IMR-90 (cell line): ENCODE data around the gene MYBPC3.

Experiments
- BHLHE40 ChIP-seq: fragments of 150-350 bp; IDR thresholded peaks from 2 replicates; pipeline ENCODE4 v1.6.1; 2016; ENCODE audit warnings: mild to moderate bottlenecking, low read depth, low read length
- CEBPB ChIP-seq: IDR thresholded peaks from 2 replicates; pipeline ENCODE4 v1.6.1; 2012; ENCODE audit warnings: low read depth, low read length, improper control_type of control experiment
- CTCF ChIP-seq: conservative IDR thresholded peaks from 2 replicates; pipeline ENCODE4 v1.5.1; 2012; ENCODE audit warnings: mild to moderate bottlenecking, low read depth, low read length, improper control_type of control experiment
- POLR2A ChIP-seq: IDR thresholded peaks from 2 replicates; pipeline ENCODE4 v1.6.1; 2012; ENCODE audit warnings: mild to moderate bottlenecking, low read depth, low read length
- RAD21 ChIP-seq: IDR thresholded peaks from 2 replicates; pipeline ENCODE4 v1.6.1; 2012; ENCODE audit warnings: low read length, improper control_type of control experiment
- RFX5 ChIP-seq: IDR thresholded peaks from 2 replicates; pipeline ENCODE4 v1.8.0; 2012; ENCODE audit warnings: low read depth, mild to moderate bottlenecking, low read length, moderate library complexity
- SMC3 ChIP-seq: fragments of 150-350 bp; IDR thresholded peaks from 2 replicates; pipeline ENCODE4 v1.6.1; 2016; ENCODE audit warnings: low read depth, mild to moderate bottlenecking, antibody characterized with exemption, low read length, moderate library complexity

DNA sequence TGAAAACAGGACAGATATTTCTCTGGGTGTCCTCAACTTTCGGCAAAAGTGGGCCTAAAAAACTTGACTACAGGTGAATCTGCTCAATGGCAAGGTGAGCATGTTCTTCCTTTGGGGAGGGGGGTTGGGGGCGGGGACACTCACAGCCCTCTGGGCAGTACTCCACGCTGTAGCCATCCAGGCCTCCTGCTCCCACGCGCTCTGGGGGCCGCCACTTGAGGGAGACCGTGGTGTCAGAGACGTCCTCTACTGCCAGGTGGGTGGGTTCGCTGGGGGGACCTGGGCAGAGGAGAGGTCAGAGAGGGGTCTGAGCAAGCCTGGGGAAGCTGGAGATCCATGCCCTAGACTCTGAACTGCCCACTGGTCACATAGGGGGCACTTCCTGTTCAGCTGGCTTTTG is 16.8 kb downstream of the MYBPC3 start:
- TF ChIP-seq POLR2A (no peak), CTCF (no peak), CEBPB (no peak), RFX5 (no peak), RAD21 (no peak), BHLHE40 (no peak), SMC3 (no peak)
